BJ (cell line): Measurements from ENCODE around the gene KLHL6. TPM values are rescaled to one million over a fixed set of nuclear protein-coding genes. Genes with fewer than 3 reads are reported as not detected.
"Not testable (repeated sequence)": the region's sequence is repeated elsewhere in the genome, so short reads cannot be mapped to it uniquely, and the experiment has no call there.

Source experiments
- CTCF ChIA-PET: fragments of 350-600 bp; formaldehyde crosslinking; extraction: SDS; loops from one replicate; lab custom pipeline; 2021; ENCODE audit warnings: antibody characterized with exemption, inconsistent platforms; lab: Yijun Ruan, JAX
- POLR2A ChIA-PET: fragments of 300-600 bp; sonication (Branson Sonifier 250); formaldehyde crosslinking; extraction: SDS; loops from one replicate; lab custom pipeline; 2021; ENCODE audit warnings: antibody characterized with exemption; lab: Charles Lee
- DNase-seq: peaks from one replicate; pipeline ENCODE4 v3.0.0-alpha.2; 2011; ENCODE audit warnings: low read depth
- H3K27me3 ChIP-seq: 2 replicates; pipeline ENCODE4 v1.6.0; 2011; ENCODE audit warnings: low read length; ENCODE audit not compliant: control insufficient read depth, insufficient read depth
- H3K36me3 ChIP-seq: 2 replicates; pipeline ENCODE4 v1.5.1; 2011; ENCODE audit warnings: low read length; ENCODE audit not compliant: control insufficient read depth, insufficient read depth
- H3K4me3 ChIP-seq: 2 replicates; pipeline ENCODE4 v1.5.1; 2011; ENCODE audit warnings: low read depth, mild to moderate bottlenecking, control low read depth, low read length
- CTCF ChIP-seq: IDR thresholded peaks from 2 replicates; pipeline ENCODE4 v1.5.1; 2011; ENCODE audit warnings: low read depth, mild to moderate bottlenecking, control low read depth, inconsistent platforms, low read length, moderate library complexity; ENCODE audit not compliant: insufficient read depth
- polyA plus RNA-seq: library from polyadenylated mRNA; depleted of rRNA; stranded (reverse); fragments of >200 nt; gene quantifications from 2 replicates; pipeline ENCODE4 v1.2.3, GENCODE V29; 2011

KLHL6 gene
- polyA plus RNA-seq, 1 experiment, result not detected

- no peak for DNase-seq
- Histone ChIP-seq H3K27me3 (no peaks in the 10 kb centered on the region; the same call in 1 of the 2 replicates), H3K36me3 (no peaks in the 10 kb centered on the region), H3K4me3 (no peak overlapping the region)
- ChIA-PET CTCF (interaction anchor here (0.9 to 1.2 kb wide), 3 partner anchors 8 to 45 kb away, joined by 3 to 6 read pairs (median 5); no protein-coding TSS in a partner anchor), POLR2A (no interaction called here)
- no peak for TF ChIP-seq CTCF
Observed at GRCh38 chr3:183527428-183528379, 27.8 kb downstream of the KLHL6 start.

GRCh38 chr3:183526838-183527427 lies 28.6 kb downstream of the KLHL6 start:
- no peaks in the 10 kb centered on the region for H3K36me3 ChIP-seq
- no peak for TF ChIP-seq CTCF
- no peaks in the 10 kb centered on the region for H3K27me3 ChIP-seq
- no peak for DNase-seq
- ChIA-PET CTCF (interaction anchor here (1.1 to 1.2 kb wide), 3 partner anchors 9 to 44 kb away, joined by 3 to 6 read pairs (median 5); no protein-coding TSS in a partner anchor), POLR2A (no interaction called here)
- no peak overlapping the region for H3K4me3 ChIP-seq

- Histone ChIP-seq H3K4me3 (no peak overlapping the region), H3K36me3 (no peaks in the 10 kb centered on the region), H3K27me3 (no peaks in the 10 kb centered on the region)
- POLR2A ChIA-PET, result no interaction called here
- TF ChIP-seq CTCF, result no peak
- CTCF ChIA-PET, result no interaction called here
- no peak for DNase-seq
Observed at GRCh38 chr3:183524476-183524875, 31.0 kb downstream of the KLHL6 start.

- H3K27me3 ChIP-seq, DNase-seq, H3K36me3 ChIP-seq, POLR2A ChIA-PET, CTCF ChIA-PET, H3K4me3 ChIP-seq: not testable (repeated sequence)
Observed at GRCh38 chr3:183520741-183521556, 34.6 kb downstream of the KLHL6 start.

- H3K36me3 ChIP-seq, H3K4me3 ChIP-seq, POLR2A ChIA-PET, CTCF ChIA-PET, DNase-seq, H3K27me3 ChIP-seq: not testable (repeated sequence)
Observed at GRCh38 chr3:183520295-183520694, 35.2 kb downstream of the KLHL6 start.

- CTCF ChIA-PET, result no interaction called here
- Histone ChIP-seq H3K4me3 (no peak overlapping the region), H3K36me3 (no peaks in the 10 kb centered on the region), H3K27me3 (peaks cover 6% of the 10 kb centered on the region)
- POLR2A ChIA-PET, result no interaction called here
- no peak for TF ChIP-seq CTCF
- no peak for DNase-seq
Observed at GRCh38 chr3:183519891-183520290, 35.6 kb downstream of the KLHL6 start.
